HepG2 (cell line): ENCODE data around the gene PRR15L. TPM values are rescaled to one million over a fixed set of nuclear protein-coding genes. Genes with fewer than 3 reads are reported as not detected.

Source experiments
- ATAC-seq: fragments of 200-7000 bp; cut with Tn5 transposase; 3 replicates; pipeline ENCODE4 v1.9.1; 2020; ENCODE audit warnings: mild to moderate bottlenecking, moderate library complexity
- BruUV-seq: library from RNA; stranded (reverse); fragments of 400-500 nt; replicated peaks from 2 replicates; lab custom pipeline; 2021; lab: Mats Ljungman, UMichigan
- CTCF ChIA-PET: fragments of 300-600 bp; formaldehyde crosslinking; extraction: SDS; loops from one replicate; lab custom pipeline; 2021; ENCODE audit warnings: low total read pairs, inconsistent platforms, low intra/inter-chr PET ratio; lab: Yijun Ruan, JAX
- POLR2A ChIA-PET: fragments of 350-600 bp; sonication (Branson Sonifier 250); formaldehyde crosslinking; loops from one replicate; lab custom pipeline; 2020; ENCODE audit warnings: antibody characterized with exemption, inconsistent platforms; lab: Yijun Ruan, JAX
- DNase-seq: peaks from one replicate; pipeline ENCODE4 v3.0.0-alpha.2; 2015; ENCODE audit warnings: low spot score
- FAIRE-seq: peaks from 3 replicates; lab custom pipeline; 2011; peaks lifted over from hg19 to GRCh38; lab: Jason Lieb, UNC
- H2AFZ ChIP-seq: one replicate; pipeline ENCODE4 v1.6.1; 2011; ENCODE audit warnings: low read length, inconsistent platforms
- H3K27ac ChIP-seq: fragments of 300-600 bp; 3 replicates; pipeline ENCODE4 v1.8.0; 2011; ENCODE audit warnings: mixed run types, mild to moderate bottlenecking, mixed read lengths, low read length, inconsistent platforms; ENCODE audit not compliant: insufficient read depth; ENCODE audit errors: extremely low read length
- H3K27me3 ChIP-seq, 2 experiments: fragments of 200-600 bp in 1 of 2; 2 replicates in 1 of 2; 3 replicates in 1 of 2; pipeline versions ENCODE4 v1.6.0 to v1.8.0; 2011; ENCODE audit warnings: low read length in 2 of 2, mild to moderate bottlenecking in 2 of 2, moderate library complexity in 2 of 2, inconsistent platforms in 1 of 2; ENCODE audit not compliant: insufficient read depth in 2 of 2, control insufficient read depth in 1 of 2
- H3K36me3 ChIP-seq, 2 experiments: fragments of 200-600 bp in 1 of 2; replicated peaks in 1 of 2; 2 replicates in 1 of 2; 3 replicates in 1 of 2; pipeline versions ENCODE4 v1.5.1 to v1.8.0; 2011; ENCODE audit warnings: low read length in 2 of 2, inconsistent platforms in 1 of 2; ENCODE audit not compliant: insufficient read depth in 2 of 2, control insufficient read depth in 1 of 2
- H3K4me1 ChIP-seq: 2 replicates; pipeline ENCODE4 v1.5.1; 2012; ENCODE audit warnings: low read length, inconsistent platforms; ENCODE audit not compliant: insufficient read depth
- H3K4me2 ChIP-seq: 2 replicates; pipeline ENCODE4 v1.6.0; 2011; ENCODE audit warnings: low read depth, low read length, inconsistent platforms
- H3K4me3 ChIP-seq, 3 experiments: fragments of 200-600 bp in 1 of 3; sonication (generic), shearing (Covaris generic) in 1 of 3; replicated peaks in 1 of 3; 2 replicates each; pipeline ENCODE4 v1.5.1; 2011 to 2016; ENCODE audit warnings: low read length in 3 of 3, inconsistent platforms in 2 of 3, low read depth in 2 of 3, mild to moderate bottlenecking in 2 of 3, control low read depth in 1 of 3, mixed read lengths in 1 of 3; ENCODE audit not compliant: insufficient read depth in 1 of 3
- H3K79me2 ChIP-seq: one replicate; pipeline ENCODE4 v1.6.1; 2011; ENCODE audit warnings: low read length, inconsistent platforms; ENCODE audit not compliant: insufficient read depth
- H3K9ac ChIP-seq: 2 replicates; pipeline ENCODE4 v1.6.0; 2011; ENCODE audit warnings: mild to moderate bottlenecking, low read depth, low read length, inconsistent platforms; ENCODE audit not compliant: insufficient read depth
- H3K9me3 ChIP-seq: 2 replicates; pipeline ENCODE4 v1.5.1; 2012; ENCODE audit warnings: mild to moderate bottlenecking, low read length
- H4K20me1 ChIP-seq: 2 replicates; pipeline ENCODE4 v1.6.0; 2011; ENCODE audit warnings: inconsistent platforms, mild to moderate bottlenecking, low read length, moderate library complexity; ENCODE audit not compliant: insufficient read depth
- ATF7-NPFF ChIP-seq: sonication (generic); formaldehyde crosslinking; IDR thresholded peaks from 2 replicates; pipeline ENCODE4 v1.8.1; 2023; ENCODE audit warnings: mild to moderate bottlenecking, low read depth, missing genetic modification reagents, moderate library complexity
- ELF4 ChIP-seq: sonication (generic); formaldehyde crosslinking; IDR thresholded peaks from 2 replicates; pipeline ENCODE4 v1.5.0; 2020; ENCODE audit warnings: missing genetic modification reagents, mild to moderate bottlenecking, moderate library complexity, borderline replicate concordance
- FOXP1 ChIP-seq, 2 experiments: fragments of 450-650 bp in 1 of 2; IDR thresholded peaks; 2 replicates each; pipeline ENCODE4 v1.6.1; 2017 to 2018; ENCODE audit warnings: antibody characterized with exemption in 1 of 2
- HDAC1 ChIP-seq: sonication (generic); formaldehyde crosslinking; IDR thresholded peaks from 2 replicates; pipeline ENCODE4 v1.5.1; 2020; ENCODE audit warnings: mild to moderate bottlenecking, missing genetic modification reagents
- HNF4A ChIP-seq: sonication (generic); formaldehyde crosslinking; IDR thresholded peaks from 2 replicates; pipeline ENCODE4 v1.4.0; 2020; ENCODE audit warnings: missing genetic modification reagents
- RBFOX2 ChIP-seq: fragments of 200-400 bp; formaldehyde crosslinking; IDR thresholded peaks from 2 replicates; pipeline ENCODE4 v1.6.1; 2017; ENCODE audit warnings: low read depth, mild to moderate bottlenecking, low read length
- SMAD3 ChIP-seq: sonication (generic); formaldehyde crosslinking; IDR thresholded peaks from 2 replicates; pipeline ENCODE4 v1.4.0; 2020; ENCODE audit warnings: missing genetic modification reagents
- ZMYM2 ChIP-seq: sonication (generic); formaldehyde crosslinking; IDR thresholded peaks from 2 replicates; pipeline ENCODE4 v1.8.0; 2022; ENCODE audit warnings: mild to moderate bottlenecking, missing genetic modification reagents
- ZMYM3 ChIP-seq: sonication (generic); formaldehyde crosslinking; IDR thresholded peaks from 2 replicates; pipeline ENCODE4 v1.5.1; 2020; ENCODE audit warnings: mild to moderate bottlenecking, missing genetic modification reagents
- ZNF484 ChIP-seq: sonication (generic); formaldehyde crosslinking; IDR thresholded peaks from 2 replicates; pipeline ENCODE4 v1.5.1; 2020; ENCODE audit warnings: mild to moderate bottlenecking, low read depth, missing genetic modification reagents, borderline replicate concordance
- ZNF567 ChIP-seq: sonication (generic); formaldehyde crosslinking; IDR thresholded peaks from 2 replicates; pipeline ENCODE4 v1.8.1; 2023; ENCODE audit warnings: mild to moderate bottlenecking, missing genetic modification reagents, borderline replicate concordance
- WGBS: methylation state at CpG from one replicate; pipeline ENCODE4 v1.1.6; 2017; ENCODE audit warnings: low lambda C conversion rate; 5-methylcytosine and 5-hydroxymethylcytosine counted together
- in situ Hi-C: cut with HindIII; loops from 2 replicates; pipeline ENCODE4 v1.10.0; 2017; ENCODE audit warnings: low pct_unique_long_range_greater_than_20kb; ENCODE audit not compliant: extremely low pct_ligation_motif_present
- intact Hi-C: fragments of 100-400 bp; cut with micrococcal nuclease; formaldehyde crosslinking; loops from one replicate; pipeline ENCODE4 v1.10.0; 2022; ENCODE audit not compliant: unreplicated experiment
- polyA plus RNA-seq, 8 experiments: library from polyadenylated mRNA; depleted of rRNA in 3 of 8; stranded (reverse) in 7 of 8; unstranded in 1 of 8; fragments of >200 nt; fragmentation: Illumina TruSeq in 4 of 8; extraction: Trizol in 4 of 8; gene quantifications; 2 replicates each; pipeline versions ENCODE4 v1.2.1 to v1.2.3, GENCODE V29; 2011 to 2016; ENCODE audit warnings: low read depth in 4 of 8, missing spikeins in 1 of 8, mixed read lengths in 1 of 8; ENCODE audit not compliant: insufficient read depth in 1 of 8
- total RNA-seq, 5 experiments: library from RNA; depleted of rRNA; stranded (reverse); fragments of >200 nt; fragmentation: Illumina TruSeq; extraction: Trizol; gene quantifications; 2 replicates each; pipeline ENCODE4 v1.2.3, GENCODE V29; 2016; ENCODE audit warnings: low read depth in 1 of 5
- TF ChIP-seq, protein P1 (sequence below): sonication (generic); IDR thresholded peaks from 2 replicates; pipeline ENCODE4 v1.6.1; 2016; ENCODE audit warnings: low read depth, borderline replicate concordance
- TF ChIP-seq, protein P2 (sequence below): IDR thresholded peaks from 2 replicates; pipeline ENCODE4 v1.6.1; 2012; ENCODE audit warnings: inconsistent platforms
- TF ChIP-seq, protein P3 (sequence below): sonication (generic); formaldehyde crosslinking; IDR thresholded peaks from 2 replicates; pipeline ENCODE4 v1.5.0; 2020; ENCODE audit warnings: mild to moderate bottlenecking, missing genetic modification reagents

The PRR15L gene
- total and polyA plus RNA-seq, 2 of the 13 experiments (the other 11 are each of a cell fraction or from before 2014, with no cell fraction given), result 0.44 to 2.0 TPM

DNA sequence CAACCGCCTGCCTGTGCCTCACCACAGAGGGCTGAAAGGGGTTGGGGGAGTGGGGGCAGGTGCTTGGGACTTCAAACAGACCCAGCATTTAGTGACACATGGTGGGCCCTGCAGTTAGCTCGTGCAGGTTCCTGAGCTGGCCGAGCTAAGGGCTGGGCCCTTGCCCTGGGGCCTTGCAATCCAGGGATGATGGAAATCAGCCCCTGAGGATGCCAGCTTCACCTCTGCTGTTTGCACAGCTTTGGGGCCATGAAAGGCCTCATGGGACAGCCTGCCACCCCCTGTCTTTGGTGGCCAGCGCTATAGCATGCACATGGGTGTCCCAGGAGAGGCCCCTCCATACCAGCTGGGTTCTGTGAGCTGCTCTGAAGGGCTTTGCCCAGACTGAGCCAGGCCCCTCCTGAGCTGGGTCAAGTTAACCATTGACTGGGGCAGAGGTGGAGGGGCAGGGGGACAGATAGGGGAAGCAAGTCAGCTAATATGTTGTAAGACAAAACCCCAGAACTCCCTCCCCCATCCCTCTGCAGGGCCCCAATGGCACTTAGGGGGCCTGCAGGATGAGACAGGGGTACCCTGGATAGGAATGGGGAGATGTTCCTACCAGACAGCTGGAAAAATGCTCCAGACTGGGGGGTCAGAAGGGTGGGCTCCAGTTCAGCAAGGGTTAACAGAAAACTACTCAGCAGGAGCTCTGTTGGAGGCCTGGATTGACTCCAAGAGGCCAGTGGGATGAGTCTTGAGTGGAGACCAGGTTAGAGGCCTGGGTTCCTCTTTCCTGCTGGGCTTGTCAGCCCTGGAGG, 692 bp downstream of the PRR15L start (continued):
- TF ChIP-seq ZNF567 (0 out of 2 replicates have a peak, but pooled peaks have one; percentile 76), HNF4A (CRISPR knock-in tag) (no peak), RBFOX2 (no peak)
- TF ChIP-seq, all 625 proteins: peak for 104

DNA sequence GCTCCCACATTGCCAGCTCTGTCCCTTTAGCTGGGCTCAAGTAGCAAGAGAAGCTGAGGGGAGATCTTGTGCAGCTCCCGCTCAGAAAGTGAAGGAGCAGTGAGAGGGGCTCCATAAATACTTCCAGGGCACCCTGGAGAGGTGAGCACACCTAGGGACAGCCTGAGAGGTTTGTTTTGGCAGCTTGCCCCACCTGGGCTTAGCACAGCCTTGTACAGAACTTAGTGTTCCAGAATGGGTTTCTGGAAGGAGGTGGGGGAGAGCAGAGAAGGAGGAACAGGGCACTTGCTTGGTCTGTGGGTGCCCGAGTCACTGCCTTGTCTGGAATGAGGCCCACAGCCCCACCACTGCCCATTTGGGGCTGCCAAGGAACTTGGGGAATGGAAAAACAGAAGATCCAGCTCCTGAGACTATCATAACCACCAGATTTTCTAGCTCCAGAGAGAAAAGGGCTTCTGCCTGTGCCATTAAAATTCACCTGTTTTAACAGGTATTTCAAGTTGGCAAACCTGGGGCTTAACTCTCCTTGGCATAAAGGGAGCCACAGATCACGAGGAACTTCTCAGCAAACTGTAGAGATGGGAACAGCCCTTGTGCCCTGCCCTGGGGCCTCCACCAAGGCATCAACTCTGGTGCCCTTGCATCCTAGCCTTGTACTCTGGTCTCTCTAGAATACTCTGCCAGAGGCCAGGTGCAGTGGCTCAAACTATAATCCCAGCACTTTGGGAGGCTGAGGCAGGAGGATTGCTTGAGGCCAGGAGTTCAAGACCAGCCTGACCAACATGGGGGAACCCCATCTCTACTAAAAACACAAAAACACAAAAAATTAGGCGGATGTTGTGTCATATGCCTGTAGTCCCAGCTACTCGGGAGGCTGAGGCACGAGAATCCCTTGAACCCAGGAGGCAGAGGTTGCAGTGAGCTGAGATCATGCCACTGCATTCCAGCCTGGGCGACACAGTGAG, 1.9 kb downstream of the PRR15L start:
- no peak for ATAC-seq

More for the DNA sequence above, 1.9 kb downstream of the PRR15L start:
- in situ Hi-C loops, result no loop called here
- no peak overlapping the region for H2AFZ ChIP-seq
- TF ChIP-seq, protein P1, sequence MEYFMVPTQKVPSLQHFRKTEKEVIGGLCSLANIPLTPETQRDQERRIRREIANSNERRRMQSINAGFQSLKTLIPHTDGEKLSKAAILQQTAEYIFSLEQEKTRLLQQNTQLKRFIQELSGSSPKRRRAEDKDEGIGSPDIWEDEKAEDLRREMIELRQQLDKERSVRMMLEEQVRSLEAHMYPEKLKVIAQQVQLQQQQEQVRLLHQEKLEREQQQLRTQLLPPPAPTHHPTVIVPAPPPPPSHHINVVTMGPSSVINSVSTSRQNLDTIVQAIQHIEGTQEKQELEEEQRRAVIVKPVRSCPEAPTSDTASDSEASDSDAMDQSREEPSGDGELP, result no peak
- TF ChIP-seq, protein P2, sequence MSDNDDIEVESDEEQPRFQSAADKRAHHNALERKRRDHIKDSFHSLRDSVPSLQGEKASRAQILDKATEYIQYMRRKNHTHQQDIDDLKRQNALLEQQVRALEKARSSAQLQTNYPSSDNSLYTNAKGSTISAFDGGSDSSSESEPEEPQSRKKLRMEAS, result no peak
- TF ChIP-seq HDAC1 (CRISPR knock-in tag) (no peak), ZNF484 (CRISPR knock-in tag) (no peak), ATF7-NPFF (CRISPR knock-in tag) (no peak), SMAD3 (CRISPR knock-in tag) (no peak), ZMYM3 (CRISPR knock-in tag) (peak; percentile 57), ELF4 (CRISPR knock-in tag) (no peak), ZMYM2 (CRISPR knock-in tag) (0 out of 2 replicates have a peak, but pooled peaks have one; percentile 10), FOXP1 (IDR thresholded peaks at IDR 0.05) (no peak), FOXP1 (CRISPR knock-in tag; IDR thresholded peaks at IDR 0.05) (no peak)
- TF ChIP-seq, protein P3, sequence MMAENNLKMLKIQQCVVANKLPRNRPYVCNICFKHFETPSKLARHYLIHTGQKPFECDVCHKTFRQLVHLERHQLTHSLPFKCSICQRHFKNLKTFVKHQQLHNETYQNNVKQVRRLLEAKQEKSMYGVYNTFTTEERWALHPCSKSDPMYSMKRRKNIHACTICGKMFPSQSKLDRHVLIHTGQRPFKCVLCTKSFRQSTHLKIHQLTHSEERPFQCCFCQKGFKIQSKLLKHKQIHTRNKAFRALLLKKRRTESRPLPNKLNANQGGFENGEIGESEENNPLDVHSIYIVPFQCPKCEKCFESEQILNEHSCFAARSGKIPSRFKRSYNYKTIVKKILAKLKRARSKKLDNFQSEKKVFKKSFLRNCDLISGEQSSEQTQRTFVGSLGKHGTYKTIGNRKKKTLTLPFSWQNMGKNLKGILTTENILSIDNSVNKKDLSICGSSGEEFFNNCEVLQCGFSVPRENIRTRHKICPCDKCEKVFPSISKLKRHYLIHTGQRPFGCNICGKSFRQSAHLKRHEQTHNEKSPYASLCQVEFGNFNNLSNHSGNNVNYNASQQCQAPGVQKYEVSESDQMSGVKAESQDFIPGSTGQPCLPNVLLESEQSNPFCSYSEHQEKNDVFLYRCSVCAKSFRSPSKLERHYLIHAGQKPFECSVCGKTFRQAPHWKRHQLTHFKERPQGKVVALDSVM (CRISPR knock-in tag), result peak; percentile 78
- TF ChIP-seq, all 625 proteins: peak for 3
- intact Hi-C loops, result loop anchor here (2.0 kb wide), 1 partner anchor 15 kb away; the partner anchor contains the start of gene CDK5RAP3
- ChIA-PET POLR2A (interaction anchor here (1.1 to 15.1 kb wide), 8 partner anchors 7 to 93 kb away, joined by 3 to 267 read pairs (median 16); partner anchors contain the start of genes CDK5RAP3, NFE2L1, PNPO and SP2), CTCF (no interaction called here)
- Histone ChIP-seq H3K27ac (no peak overlapping the region), H3K27me3 (peaks cover 0 to 2% of the 10 kb centered on the region in 2 experiments; a peak in 4 of 5 replicates), H3K9me3 (no peaks in the 10 kb centered on the region), H3K4me2 (peak overlapping the region; percentile 81; the same call in 1 of the 2 replicates), H3K4me3 (no peak overlapping the region), H3K9ac (no peak overlapping the region), H3K4me1 (peaks cover 83% of the 10 kb centered on the region), H3K79me2 (no peaks in the 10 kb centered on the region), H3K36me3 (no peaks in the 10 kb centered on the region), H4K20me1 (no peaks in the 10 kb centered on the region)
- WGBS, result 89% methylated on average over 7 of the region's 7 CpGs
- FAIRE-seq (no peak), DNase-seq (no peak)
- no TSS peak for BruUV-seq
